Measurements from ENCODE around the gene OBP2A.

The OBP2A gene

GRCh38 chr9:135562235-135562745, 16.4 kb downstream of the OBP2A start:
- Histone ChIP-seq H3K4me2 (ENCODE audit: insufficient read depth, low read length) (no peak overlapping the region), H3K9me3 (ENCODE audit: insufficient read depth, low read length, severe bottlenecking) (no peaks in the 10 kb centered on the region), H3K4me1 (ENCODE audit: insufficient read depth, low read length) (no peaks in the 10 kb centered on the region), H3K27me3 (ENCODE audit: insufficient read depth, low read length, poor library complexity) (no peaks in the 10 kb centered on the region), H3K36me3 (ENCODE audit: insufficient read depth, low read length) (no peaks in the 10 kb centered on the region), H4K20me1 (ENCODE audit: insufficient read depth, low read length) (no peaks in the 10 kb centered on the region), H3K9ac (ENCODE audit: low read depth, low read length) (no peak overlapping the region), H3K79me2 (ENCODE audit: insufficient read depth, low read length) (no peaks in the 10 kb centered on the region), H2AFZ (ENCODE audit: low read depth, low read length) (no peak overlapping the region), H3K27ac (ENCODE audit: low read length) (no peak overlapping the region), H3K4me3 (ENCODE audit: low read depth in 1 of 2, low read length in 2 of 2) (no peak overlapping the region)
- DNase-seq, result no peak
- TF ChIP-seq EZH2 (IDR thresholded peaks at IDR 0.05; ENCODE audit: borderline replicate concordance, low read depth, low read length, severe bottlenecking) (no peak), CTCF (IDR thresholded peaks at IDR 0.05; ENCODE audit: borderline replicate concordance, extremely low read depth, low read length, poor library complexity, severe bottlenecking) (no peak)
- no peak for ATAC-seq (ENCODE audit: insufficient read depth, low read depth)

- H3K79me2 ChIP-seq (ENCODE audit: insufficient read depth, low read length), result no peaks in the 10 kb centered on the region
- DNase-seq (no peak), ATAC-seq (ENCODE audit: insufficient read depth, low read depth) (no peak)
- H3K27me3 ChIP-seq (ENCODE audit: insufficient read depth, low read length, poor library complexity), result no peaks in the 10 kb centered on the region
- no peak overlapping the region for H3K9ac ChIP-seq (ENCODE audit: low read depth, low read length)
- no peak overlapping the region for H2AFZ ChIP-seq (ENCODE audit: low read depth, low read length)
- no peaks in the 10 kb centered on the region for H3K36me3 ChIP-seq (ENCODE audit: insufficient read depth, low read length)
- H3K4me3 ChIP-seq (ENCODE audit: low read depth in 1 of 2, low read length in 2 of 2), result no peak overlapping the region
- no peak overlapping the region for H3K4me2 ChIP-seq (ENCODE audit: insufficient read depth, low read length)
- H3K4me1 ChIP-seq (ENCODE audit: insufficient read depth, low read length), result no peaks in the 10 kb centered on the region
- H3K9me3 ChIP-seq (ENCODE audit: insufficient read depth, low read length, severe bottlenecking), result no peaks in the 10 kb centered on the region
- no peaks in the 10 kb centered on the region for H4K20me1 ChIP-seq (ENCODE audit: insufficient read depth, low read length)
- no peak overlapping the region for H3K27ac ChIP-seq (ENCODE audit: low read length)
- TF ChIP-seq CTCF (IDR thresholded peaks at IDR 0.05; ENCODE audit: borderline replicate concordance, extremely low read depth, low read length, poor library complexity, severe bottlenecking), result no peak
- TF ChIP-seq EZH2 (IDR thresholded peaks at IDR 0.05; ENCODE audit: borderline replicate concordance, low read depth, low read length, severe bottlenecking), result no peak
These were observed 17.1 kb downstream of the OBP2A start for GRCh38 chr9:135563039-135563476.

- DNase-seq, result no peak
- no peak for ATAC-seq (ENCODE audit: insufficient read depth, low read depth)
- Histone ChIP-seq H4K20me1 (ENCODE audit: insufficient read depth, low read length) (no peaks in the 10 kb centered on the region), H3K9me3 (ENCODE audit: insufficient read depth, low read length, severe bottlenecking) (no peaks in the 10 kb centered on the region), H3K36me3 (ENCODE audit: insufficient read depth, low read length) (no peaks in the 10 kb centered on the region), H2AFZ (ENCODE audit: low read depth, low read length) (no peak overlapping the region), H3K9ac (ENCODE audit: low read depth, low read length) (no peak overlapping the region), H3K27me3 (ENCODE audit: insufficient read depth, low read length, poor library complexity) (no peaks in the 10 kb centered on the region), H3K4me2 (ENCODE audit: insufficient read depth, low read length) (no peak overlapping the region), H3K4me3 (ENCODE audit: low read depth in 1 of 2, low read length in 2 of 2) (no peak overlapping the region), H3K27ac (ENCODE audit: low read length) (no peak overlapping the region), H3K4me1 (ENCODE audit: insufficient read depth, low read length) (no peaks in the 10 kb centered on the region), H3K79me2 (ENCODE audit: insufficient read depth, low read length) (no peaks in the 10 kb centered on the region)
- TF ChIP-seq CTCF (IDR thresholded peaks at IDR 0.05; ENCODE audit: borderline replicate concordance, extremely low read depth, low read length, poor library complexity, severe bottlenecking) (no peak), EZH2 (IDR thresholded peaks at IDR 0.05; ENCODE audit: borderline replicate concordance, low read depth, low read length, severe bottlenecking) (no peak)
These were observed 17.9 kb downstream of the OBP2A start for GRCh38 chr9:135563858-135564257.

Measured in DND-41 (cell line).